ENCODE results near the gene FRY. TPM values are rescaled to one million over a fixed set of nuclear protein-coding genes. Genes with fewer than 3 reads are reported as not detected.

Gene FRY
- total RNA-seq, 1 donor from 2014 or later: 29.6 TPM

GRCh38 chr13:32126756-32127155 lies 95.2 kb downstream of the FRY start:
- no peak for DNase-seq (ENCODE audit: low spot score)

- no peak for DNase-seq (ENCODE audit: low spot score)
Measured at GRCh38 chr13:32127691-32128090, 96.1 kb downstream of the FRY start.

- DNase-seq (ENCODE audit: low spot score): no peak
Measured at GRCh38 chr13:32134241-32135055, 102.9 kb downstream of the FRY start.

GRCh38 chr13:32135056-32135390 lies 103.4 kb downstream of the FRY start:
- DNase-seq (ENCODE audit: low spot score): no peak

- DNase-seq (ENCODE audit: low spot score): no peak
Measured at GRCh38 chr13:32135655-32136054, 104.1 kb downstream of the FRY start.

- no peak for DNase-seq (ENCODE audit: low spot score)
Measured at GRCh38 chr13:32136061-32136460, 104.5 kb downstream of the FRY start.

GRCh38 chr13:32136716-32137115 lies 105.1 kb downstream of the FRY start:
- no peak for DNase-seq (ENCODE audit: low spot score)

- DNase-seq (ENCODE audit: low spot score): no peak
Measured at GRCh38 chr13:32139251-32139650, 107.7 kb downstream of the FRY start.

- no peak for DNase-seq (ENCODE audit: low spot score)
Measured at GRCh38 chr13:32140109-32140508, 108.5 kb downstream of the FRY start.

- no peak for DNase-seq (ENCODE audit: low spot score)
Measured at GRCh38 chr13:32141462-32141861, 109.9 kb downstream of the FRY start.

- DNase-seq (ENCODE audit: low spot score): no peak
Measured at GRCh38 chr13:32142115-32142514, 110.5 kb downstream of the FRY start.

GRCh38 chr13:32142956-32143375 lies 111.4 kb downstream of the FRY start:
- DNase-seq (ENCODE audit: low spot score): no peak

- DNase-seq (ENCODE audit: low spot score): no peak
Measured at GRCh38 chr13:32147193-32147592, 115.6 kb downstream of the FRY start.

- no peak for DNase-seq (ENCODE audit: low spot score)
Measured at GRCh38 chr13:32147976-32148375, 116.4 kb downstream of the FRY start.

- peak; percentile 21 for DNase-seq (ENCODE audit: low spot score)
Measured at GRCh38 chr13:32150239-32150638, 118.7 kb downstream of the FRY start.

GRCh38 chr13:32150794-32151193 lies 119.2 kb downstream of the FRY start:
- peak; percentile 86 for DNase-seq (ENCODE audit: low spot score)

GRCh38 chr13:32151240-32151639 lies 119.7 kb downstream of the FRY start:
- no peak for DNase-seq (ENCODE audit: low spot score)

GRCh38 chr13:32153056-32153455 lies 121.5 kb downstream of the FRY start:
- no peak for DNase-seq (ENCODE audit: low spot score)

GRCh38 chr13:32159137-32159869 lies 127.7 kb downstream of the FRY start:
- DNase-seq (ENCODE audit: low spot score): peak; percentile 67

GRCh38 chr13:32162395-32163005 lies 130.9 kb downstream of the FRY start:
- DNase-seq (ENCODE audit: low spot score): no peak

GRCh38 chr13:32164622-32165268 lies 133.2 kb downstream of the FRY start:
- peak; percentile 48 for DNase-seq (ENCODE audit: low spot score)

GRCh38 chr13:32165796-32166195 lies 134.2 kb downstream of the FRY start:
- DNase-seq (ENCODE audit: low spot score): peak; percentile 82
